Osteoblast (primary cell): Measurements from ENCODE around the gene RPS4Y2. TPM values are rescaled to one million over a fixed set of nuclear protein-coding genes. Genes with fewer than 3 reads are reported as not detected.

Experiments used
- DNase-seq: peaks from one replicate; pipeline ENCODE4 v3.0.0; 2011; ENCODE audit warnings: low spot score, mixed read lengths; ENCODE audit not compliant: insufficient read length; ENCODE audit errors: missing footprints
- H2AFZ ChIP-seq: 2 replicates; pipeline ENCODE4 v1.6.0; 2011; ENCODE audit warnings: mild to moderate bottlenecking, low read length
- H3K27ac ChIP-seq: 2 replicates; pipeline ENCODE4 v1.5.1; 2011; ENCODE audit warnings: mild to moderate bottlenecking, low read depth, low read length, moderate library complexity
- H3K27me3 ChIP-seq: 2 replicates; pipeline ENCODE4 v1.6.0; 2012; ENCODE audit warnings: mild to moderate bottlenecking, control low read depth, inconsistent platforms, low read length, moderate library complexity; ENCODE audit not compliant: insufficient read depth
- H3K36me3 ChIP-seq: 2 replicates; pipeline ENCODE4 v1.5.1; 2011; ENCODE audit warnings: mild to moderate bottlenecking, low read length, control low read depth, moderate library complexity; ENCODE audit not compliant: insufficient read depth
- H3K4me1 ChIP-seq: 2 replicates; pipeline ENCODE4 v1.5.1; 2011; ENCODE audit warnings: mild to moderate bottlenecking, low read length, control low read depth, moderate library complexity; ENCODE audit not compliant: insufficient read depth
- H3K4me2 ChIP-seq: 2 replicates; pipeline ENCODE4 v1.6.0; 2011; ENCODE audit warnings: mild to moderate bottlenecking, low read length; ENCODE audit not compliant: insufficient read depth
- H3K4me3 ChIP-seq: fragments of 200-600 bp; sonication (generic); 3 replicates; pipeline ENCODE4 v1.5.1; 2012; ENCODE audit warnings: mild to moderate bottlenecking, low read length, inconsistent platforms; ENCODE audit not compliant: insufficient read depth
- H3K79me2 ChIP-seq: 2 replicates; pipeline ENCODE4 v1.6.0; 2012; ENCODE audit warnings: mild to moderate bottlenecking, low read length, control low read depth, inconsistent platforms; ENCODE audit not compliant: insufficient read depth
- H3K9me3 ChIP-seq: 2 replicates; pipeline ENCODE4 v1.5.1; 2011; ENCODE audit warnings: low read depth, low read length, control low read depth
- H4K20me1 ChIP-seq: 2 replicates; pipeline ENCODE4 v1.6.0; 2012; ENCODE audit warnings: mild to moderate bottlenecking, low read length, control low read depth; ENCODE audit not compliant: insufficient read depth
- CTCF ChIP-seq: IDR thresholded peaks from 2 replicates; pipeline ENCODE4 v1.5.1; 2011; ENCODE audit warnings: mild to moderate bottlenecking, low read depth, low read length, moderate library complexity; ENCODE audit errors: extremely low read depth
- total RNA-seq: library from RNA; depleted of rRNA; stranded (reverse); fragments of >200 nt; gene quantifications from 2 replicates; pipeline ENCODE4 v1.2.3, GENCODE V29; 2012

The RPS4Y2 gene
- total RNA-seq, 1 donor: not detected

GRCh38 chrY:20763869-20764268 is 8.0 kb downstream of the RPS4Y2 start:
- Histone ChIP-seq H2AFZ (no peak overlapping the region), H3K9me3 (no peaks in the 10 kb centered on the region), H3K4me1 (no peaks in the 10 kb centered on the region), H3K27ac (no peak overlapping the region), H4K20me1 (no peaks in the 10 kb centered on the region), H3K4me2 (no peak overlapping the region), H3K79me2 (no peaks in the 10 kb centered on the region), H3K36me3 (no peaks in the 10 kb centered on the region), H3K4me3 (no peak overlapping the region), H3K27me3 (no peaks in the 10 kb centered on the region)
- DNase-seq: no peak
- no peak for TF ChIP-seq CTCF

- H3K4me1 ChIP-seq: no peaks in the 10 kb centered on the region
- TF ChIP-seq CTCF: no peak
- H3K4me2 ChIP-seq: no peak overlapping the region
- H3K27me3 ChIP-seq: no peaks in the 10 kb centered on the region
- no peak overlapping the region for H3K27ac ChIP-seq
- H3K36me3 ChIP-seq: no peaks in the 10 kb centered on the region
- no peak overlapping the region for H2AFZ ChIP-seq
- H3K4me3 ChIP-seq: no peak overlapping the region
- H3K9me3 ChIP-seq: no peaks in the 10 kb centered on the region
- no peak for DNase-seq
- no peaks in the 10 kb centered on the region for H3K79me2 ChIP-seq
- no peaks in the 10 kb centered on the region for H4K20me1 ChIP-seq
These were observed 9.2 kb downstream of the RPS4Y2 start for GRCh38 chrY:20765117-20765516.

- Histone ChIP-seq H3K36me3 (no peaks in the 10 kb centered on the region), H3K27ac (no peak overlapping the region), H3K4me3 (no peak overlapping the region), H3K27me3 (no peaks in the 10 kb centered on the region), H2AFZ (no peak overlapping the region), H4K20me1 (no peaks in the 10 kb centered on the region), H3K79me2 (no peaks in the 10 kb centered on the region), H3K4me2 (no peak overlapping the region), H3K4me1 (no peaks in the 10 kb centered on the region), H3K9me3 (no peaks in the 10 kb centered on the region)
- TF ChIP-seq CTCF: no peak
- no peak for DNase-seq
These were observed 14.8 kb downstream of the RPS4Y2 start for GRCh38 chrY:20770755-20771154.

- H3K4me1 ChIP-seq: no peaks in the 10 kb centered on the region
- no peak overlapping the region for H3K27ac ChIP-seq
- H3K4me2 ChIP-seq: no peak overlapping the region
- no peak overlapping the region for H3K4me3 ChIP-seq
- H3K27me3 ChIP-seq: no peaks in the 10 kb centered on the region
- H4K20me1 ChIP-seq: no peaks in the 10 kb centered on the region
- no peak for DNase-seq
- no peaks in the 10 kb centered on the region for H3K36me3 ChIP-seq
- no peak overlapping the region for H2AFZ ChIP-seq
- H3K9me3 ChIP-seq: no peaks in the 10 kb centered on the region
- TF ChIP-seq CTCF: no peak
- no peaks in the 10 kb centered on the region for H3K79me2 ChIP-seq
These were observed 20.2 kb downstream of the RPS4Y2 start for GRCh38 chrY:20776104-20776503.
